GM15510 (cell line): Measurements from ENCODE around the gene XAGE1B.
"Not testable (repeated sequence)": the region's sequence is repeated elsewhere in the genome, so short reads cannot be mapped to it uniquely, and the experiment has no call there.

ENCODE experiments used
- POLR2A ChIP-seq: IDR thresholded peaks from 3 replicates; pipeline ENCODE4 v1.6.1; 2011; ENCODE audit warnings: borderline replicate concordance; ENCODE audit not compliant: insufficient read length; ENCODE audit errors: extremely low read depth

XAGE1B gene, protein sequence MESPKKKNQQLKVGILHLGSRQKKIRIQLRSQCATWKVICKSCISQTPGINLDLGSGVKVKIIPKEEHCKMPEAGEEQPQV

DNA sequence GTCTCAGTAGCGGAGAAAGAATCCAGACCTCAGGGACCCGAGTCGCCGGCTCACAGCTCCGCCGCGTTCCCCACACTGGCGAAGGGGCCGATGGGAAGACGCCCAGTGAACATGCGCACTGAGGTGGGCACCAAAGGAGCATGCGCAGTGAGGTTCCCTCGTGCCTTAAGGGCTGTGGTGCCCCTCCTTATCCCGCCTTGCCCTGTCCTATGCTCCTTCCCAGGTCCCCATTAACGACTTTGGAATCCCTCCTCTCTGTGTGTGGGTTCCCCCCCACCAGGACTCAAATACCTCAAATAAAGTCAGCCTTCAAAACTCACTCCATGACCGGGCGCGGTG is at the start of gene XAGE1B:
Gene XAGE1B, minus strand, starts transcription at position 77 of the 339 bp plus-strand sequence. CDS start 1,536 bp downstream, outside the sequence.
- TF ChIP-seq POLR2A, result not testable (repeated sequence)

DNA sequence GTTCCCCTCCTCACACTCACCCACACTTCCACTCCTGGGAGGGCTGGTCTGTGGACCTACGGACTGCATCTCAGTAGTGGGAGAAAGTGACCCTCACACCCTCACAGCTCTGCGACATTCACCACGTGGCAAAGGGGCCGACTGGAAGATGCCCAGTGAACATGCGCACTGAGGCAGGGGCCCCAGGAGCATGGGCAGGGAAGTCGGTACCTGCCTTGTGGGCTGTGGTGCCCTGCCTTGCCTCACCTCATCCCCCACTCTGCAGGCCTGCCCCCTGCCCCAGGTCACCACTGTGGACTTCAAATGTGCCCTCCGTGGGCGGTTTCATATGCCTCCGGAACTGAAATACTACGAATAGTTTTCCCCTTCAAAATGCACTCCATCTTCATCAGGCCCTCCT is 46.2 kb upstream of the XAGE1B start:
- TF ChIP-seq POLR2A, result no peak

DNA sequence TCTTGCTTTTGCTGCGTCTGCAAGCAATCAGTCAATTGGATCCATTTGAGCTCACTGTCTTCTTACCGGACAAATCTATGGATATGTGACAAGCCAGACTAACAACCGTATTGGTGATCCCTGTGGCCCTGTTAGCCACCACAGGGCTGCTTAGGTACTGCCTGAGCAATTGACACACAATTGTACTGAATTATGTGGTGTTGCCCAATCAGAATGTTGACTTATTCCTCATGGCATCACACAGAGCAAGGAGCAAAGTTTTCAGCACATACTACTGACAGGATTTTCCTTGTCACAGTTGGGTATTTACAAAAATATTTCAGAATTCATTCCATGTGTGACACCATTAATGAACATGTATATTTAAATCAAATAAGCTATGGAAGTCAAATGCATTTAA is 41.3 kb upstream of the XAGE1B start:
- no peak for TF ChIP-seq POLR2A

DNA sequence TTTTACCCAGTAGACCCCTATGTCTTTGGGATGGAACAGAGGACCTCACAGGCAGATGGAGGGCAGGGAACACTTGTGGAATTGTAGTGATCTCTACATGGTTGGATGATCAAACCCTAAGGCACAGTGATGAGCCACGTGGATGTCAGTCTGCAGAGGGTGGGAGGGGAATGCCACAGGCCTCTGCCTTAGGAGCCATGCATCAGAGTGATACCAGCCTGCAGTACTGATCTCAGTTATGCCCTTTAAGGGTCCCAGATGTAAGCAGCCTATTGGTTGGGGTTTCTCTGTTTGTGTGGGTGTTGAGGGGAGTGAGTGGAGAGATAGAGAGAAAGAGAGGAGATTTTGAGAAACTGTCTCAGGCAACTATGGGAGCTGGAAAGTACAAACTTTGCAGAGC is 39.9 kb upstream of the XAGE1B start:
- no peak for TF ChIP-seq POLR2A

DNA sequence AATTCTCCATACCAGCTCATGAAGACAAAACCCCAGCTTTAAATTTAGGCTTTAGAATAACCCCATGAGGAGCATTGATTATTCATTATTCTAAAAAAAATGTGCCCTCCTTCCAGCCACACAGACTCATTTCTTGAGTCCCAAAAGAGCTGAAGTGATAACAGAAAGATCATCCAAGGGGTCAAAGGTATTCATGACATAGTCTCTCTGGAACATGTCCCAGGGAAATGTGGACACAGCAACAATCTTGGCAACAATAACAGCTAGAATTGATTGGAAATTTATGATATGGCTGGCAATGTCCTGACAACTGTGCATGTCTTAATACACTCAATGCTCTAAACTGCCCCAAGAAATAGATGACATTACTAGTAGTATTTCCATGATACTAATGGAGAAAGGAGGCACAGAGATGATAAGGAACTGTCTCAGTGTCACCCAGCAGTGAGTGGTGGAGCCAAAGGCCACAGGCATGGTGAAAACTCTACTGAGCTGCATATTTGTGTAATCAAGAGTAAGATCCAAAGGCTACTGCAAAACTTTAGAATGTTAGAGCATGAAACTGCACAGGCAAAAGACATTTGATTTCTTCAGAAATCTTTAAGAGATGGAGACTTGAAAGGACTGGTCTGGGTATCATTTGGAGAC is 37.3 kb upstream of the XAGE1B start:
- no peak for TF ChIP-seq POLR2A

DNA sequence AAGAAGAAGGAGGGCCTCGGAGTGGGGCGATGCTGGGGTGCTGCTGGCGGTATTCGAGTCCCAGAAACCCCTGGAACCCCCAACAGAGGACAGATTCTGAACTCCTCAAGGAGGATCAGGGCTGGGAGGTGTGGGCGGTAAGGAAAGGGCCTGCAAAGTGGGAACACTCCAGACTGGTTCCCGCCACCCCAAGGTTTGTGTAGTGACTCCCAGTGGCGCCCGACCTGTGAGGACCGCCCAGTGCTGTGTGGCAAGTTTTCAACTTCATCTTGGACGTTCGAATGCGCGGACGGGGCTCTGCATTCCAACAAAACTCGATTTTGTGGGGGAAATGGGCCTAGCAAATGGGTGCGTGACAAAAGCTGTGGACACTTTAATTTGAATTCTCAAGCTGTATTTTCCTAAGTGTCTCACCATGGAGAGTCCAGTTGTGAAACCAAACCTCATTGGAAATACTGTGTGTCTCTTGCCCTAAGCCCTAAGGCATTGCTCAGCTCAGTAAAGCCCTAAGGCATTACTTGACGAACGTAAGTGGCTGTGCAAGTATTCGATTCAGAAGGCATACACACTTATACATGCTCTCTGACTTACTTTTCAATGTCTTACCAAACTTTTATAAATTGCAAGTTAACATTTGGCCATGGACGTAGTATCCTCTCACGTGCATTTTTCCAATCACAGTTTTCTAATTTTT is 27.4 kb upstream of the XAGE1B start:
- TF ChIP-seq POLR2A, result no peak

DNA sequence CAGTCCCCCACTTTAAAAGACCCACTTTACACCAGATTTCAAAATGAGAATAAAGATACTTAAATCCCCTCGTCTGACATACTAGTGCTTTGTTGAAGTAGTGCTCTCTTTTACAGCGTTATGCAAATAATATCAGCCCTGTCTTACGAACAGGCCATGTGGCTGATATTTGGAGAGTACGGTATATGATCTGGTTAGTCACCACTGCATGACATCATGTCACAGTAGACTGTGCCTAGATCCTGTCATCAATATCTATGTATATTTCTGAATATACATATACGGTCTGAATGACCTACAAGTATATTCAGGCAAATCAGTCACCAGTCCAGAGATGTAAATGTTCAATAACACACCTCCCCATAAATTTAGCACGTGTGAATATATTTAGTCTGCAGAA is 25.4 kb upstream of the XAGE1B start:
- no peak for TF ChIP-seq POLR2A

DNA sequence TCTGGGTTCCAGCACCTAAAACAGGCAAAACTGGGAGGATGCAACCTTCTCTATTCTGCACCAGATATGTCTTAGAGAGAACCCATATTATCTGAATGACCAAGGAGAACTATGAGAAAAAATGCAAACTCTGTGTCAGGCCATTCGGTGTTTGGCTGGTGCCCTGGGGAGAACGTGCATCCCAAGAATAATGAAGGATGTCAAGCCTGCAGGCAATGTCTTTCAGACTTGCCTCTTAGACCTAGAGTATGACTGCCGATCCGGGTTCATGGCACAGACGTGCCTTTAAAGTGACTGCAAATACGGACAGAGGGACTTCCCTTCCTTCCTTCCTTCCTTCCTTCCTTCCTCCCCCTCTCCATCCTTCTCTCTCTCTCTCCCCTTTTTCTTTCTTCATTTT is 6.9 kb downstream of the XAGE1B start:
- TF ChIP-seq POLR2A, result no peak

DNA sequence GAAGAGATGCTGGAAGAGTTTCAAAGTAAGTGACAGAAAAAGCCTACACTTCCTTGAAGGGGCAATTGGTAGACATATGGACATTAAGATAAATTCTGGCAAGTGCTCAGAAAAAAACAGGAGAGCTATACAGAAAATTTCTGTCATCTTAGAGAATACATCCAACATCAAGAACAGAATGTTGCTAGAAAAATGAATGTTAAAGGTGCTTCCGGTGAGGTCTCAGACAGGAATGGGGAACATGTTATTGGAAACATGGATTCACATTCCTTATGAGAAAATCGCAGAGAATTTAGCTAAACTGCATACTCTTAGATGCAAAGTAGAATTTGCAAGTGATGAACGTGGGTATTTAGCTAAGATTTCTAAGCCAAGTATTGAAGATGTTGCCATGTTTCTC is 9.5 kb downstream of the XAGE1B start:
- no peak for TF ChIP-seq POLR2A

DNA sequence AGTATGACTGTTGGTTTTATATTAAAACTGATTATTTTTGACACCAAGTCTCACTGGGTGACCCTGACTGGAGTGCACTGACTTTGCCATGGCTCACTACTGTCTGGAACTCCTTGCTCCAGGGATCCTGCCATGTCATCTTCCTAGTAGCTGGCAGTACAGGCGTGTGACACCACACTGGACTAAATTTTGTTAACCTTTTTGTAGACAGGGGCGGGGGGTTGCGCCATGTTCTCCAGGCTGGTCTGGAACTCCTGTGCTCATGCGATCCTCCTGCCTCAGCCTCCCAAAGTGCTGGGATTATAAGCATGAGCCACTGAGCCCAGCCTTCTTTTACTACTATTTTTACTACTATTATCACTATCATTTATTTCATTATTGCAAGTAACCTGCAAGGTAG is 12.3 kb downstream of the XAGE1B start:
- no peak for TF ChIP-seq POLR2A

DNA sequence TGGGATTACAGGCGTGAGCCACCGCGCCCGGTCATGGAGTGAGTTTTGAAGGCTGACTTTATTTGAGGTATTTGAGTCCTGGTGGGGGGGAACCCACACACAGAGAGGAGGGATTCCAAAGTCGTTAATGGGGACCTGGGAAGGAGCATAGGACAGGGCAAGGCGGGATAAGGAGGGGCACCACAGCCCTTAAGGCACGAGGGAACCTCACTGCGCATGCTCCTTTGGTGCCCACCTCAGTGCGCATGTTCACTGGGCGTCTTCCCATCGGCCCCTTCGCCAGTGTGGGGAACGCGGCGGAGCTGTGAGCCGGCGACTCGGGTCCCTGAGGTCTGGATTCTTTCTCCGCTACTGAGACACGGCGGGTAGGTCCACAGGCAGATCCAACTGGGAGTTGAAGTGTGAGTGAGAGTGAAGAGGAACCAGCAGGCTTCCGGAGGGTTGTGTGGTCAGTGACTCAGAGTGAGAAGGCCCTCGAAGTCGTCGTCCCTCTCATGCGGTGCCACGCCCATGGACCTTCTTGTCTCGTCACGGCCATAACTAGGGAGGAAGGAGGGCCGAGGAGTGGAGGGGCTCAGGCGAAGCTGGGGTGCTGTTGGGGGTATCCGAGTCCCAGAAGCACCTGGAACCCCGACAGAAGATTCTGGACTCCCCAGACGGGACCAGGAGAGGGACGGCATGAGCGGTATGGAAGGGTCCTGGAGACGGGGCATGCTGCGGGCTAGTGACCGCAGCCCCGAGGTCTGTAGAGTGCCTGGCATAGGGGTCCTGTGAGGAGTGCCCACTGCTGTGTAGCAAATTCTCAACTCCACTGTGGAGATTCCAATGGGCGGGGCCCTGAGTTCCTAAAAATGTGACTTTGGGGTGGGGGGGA is 21.1 kb downstream of the XAGE1B start, which contains the start of gene XAGE1A:
Gene XAGE1A, plus strand, starts transcription at position 264 of the 874 bp plus-strand sequence. CDS start 1,554 bp downstream, outside the sequence.
- TF ChIP-seq POLR2A, result not testable (repeated sequence)
